HEK293T (cell line): ENCODE measurements around the gene ACER1.

Experiments used
- FOXK2 ChIP-seq: fragments of 450-650 bp; IDR thresholded peaks from 2 replicates; pipeline ENCODE4 v1.6.1; 2016; ENCODE audit warnings: mild to moderate bottlenecking
- HDGF ChIP-seq: fragments of 450-650 bp; IDR thresholded peaks from 2 replicates; pipeline ENCODE4 v1.6.1; 2017; ENCODE audit warnings: antibody characterized with exemption, borderline replicate concordance
- NFRKB ChIP-seq: fragments of 450-650 bp; IDR thresholded peaks from 2 replicates; pipeline ENCODE4 v1.6.1; 2016; ENCODE audit warnings: mild to moderate bottlenecking, moderate library complexity
- SP1 ChIP-seq: fragments of 450-650 bp; IDR thresholded peaks from 2 replicates; pipeline ENCODE4 v1.6.1; 2017
- SUZ12 ChIP-seq: fragments of 450-650 bp; IDR thresholded peaks from 2 replicates; pipeline ENCODE4 v1.6.1; 2016; ENCODE audit warnings: mild to moderate bottlenecking

DNA sequence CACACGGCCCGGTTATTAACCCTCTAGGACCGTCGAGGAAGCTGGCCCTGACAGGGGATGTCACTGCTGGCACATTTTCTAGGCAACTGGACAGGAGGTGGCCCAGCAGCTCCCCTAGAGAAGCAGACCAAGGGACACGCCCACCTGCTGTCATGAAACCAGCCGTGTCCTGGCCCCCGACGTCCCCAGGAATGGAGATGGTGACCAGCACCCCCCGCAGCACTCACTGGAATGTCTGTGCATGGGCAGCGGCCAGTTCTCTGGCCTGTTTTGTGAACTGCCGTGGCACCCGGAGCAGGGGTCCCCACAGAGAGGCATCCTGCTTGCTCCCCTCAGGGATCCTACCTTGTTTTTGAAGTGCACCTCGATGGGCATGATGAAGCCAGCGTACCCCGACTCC lies 71.5 kb downstream of the ACER1 start:
- TF ChIP-seq SUZ12, result no peak
- no peak for TF ChIP-seq NFRKB
- TF ChIP-seq FOXK2, result no peak
- no peak for TF ChIP-seq HDGF
- no peak for TF ChIP-seq SP1
